Heart left ventricle (tissue), 13 donors: ENCODE results near the gene LGR5.

ENCODE experiments used
- POLR2A ChIP-seq, 2 donors: fragments of 450-650 bp; IDR thresholded peaks; one replicate each; pipeline ENCODE4 v1.6.1; 2017; ENCODE audit warnings: antibody characterized with exemption in 2 of 2, mild to moderate bottlenecking in 2 of 2, moderate library complexity in 2 of 2
- TF ChIP-seq, protein P1 (sequence below), 12 donors: fragments of 200-600 bp; sonication (generic) in 4 of 12; IDR thresholded peaks; one replicate each; pipeline versions ENCODE4 v1.5.0 to v1.8.0; 2018 to 2022; ENCODE audit warnings: antibody characterized with exemption in 12 of 12, mild to moderate bottlenecking in 5 of 12
- donor health status: ischemic (EF 13 %, LVEDD 7.1; RV severe dilation, severe dysfunction).
- donor health status: DM: no; HTN: yes; CAD: no.
- donor health status: DM: no; HTN: no; CAD: no.
- donor health status: ischemic (EF 25% LVEDD 6.9; RV normal size, moderate dysfunction).
- donor health status: ischemic (EF 25% LVEDD 5.7; RV mildly dilated, moderate dysfunction).
- donor health status: ischemic (EF 35%, LVEDD 5.7; RV mildly dilated, moderate dysfunction).
- donor health status: nonischemic (EF 11% LVEDD 7.7; RV severe dilation, severe dysfunction).
- donor health status: DM: yes; HTN: yes; CAD: no.
- donor health status: PGD.
- donor health status: ischemic (EF 29% LVEDD 5.4; RV normal size, mild dysfunction).
- donor health status: nonischemic (EF 23%, LVEDD 6.1; RV moderate dilation, normal function).

DNA sequence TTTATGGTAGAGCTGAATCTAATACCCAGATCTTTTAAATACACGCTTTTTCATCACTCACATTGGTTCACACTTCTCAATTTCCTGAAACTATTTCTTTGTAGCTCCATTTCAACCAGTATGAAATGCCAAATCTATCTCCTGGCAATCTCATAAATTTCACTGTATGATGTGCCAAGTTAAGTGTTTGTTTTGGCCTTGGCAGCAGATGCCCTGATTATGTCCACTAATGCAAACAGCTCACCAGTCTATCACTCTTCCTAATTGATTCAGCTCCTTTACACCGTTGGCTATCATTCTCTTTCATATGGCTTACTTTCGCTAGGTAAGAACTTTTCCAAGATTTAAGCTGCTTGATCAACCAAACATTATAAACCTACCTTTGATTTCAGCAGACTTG lies 165.4 kb downstream of the LGR5 start:
- TF ChIP-seq, protein P1, sequence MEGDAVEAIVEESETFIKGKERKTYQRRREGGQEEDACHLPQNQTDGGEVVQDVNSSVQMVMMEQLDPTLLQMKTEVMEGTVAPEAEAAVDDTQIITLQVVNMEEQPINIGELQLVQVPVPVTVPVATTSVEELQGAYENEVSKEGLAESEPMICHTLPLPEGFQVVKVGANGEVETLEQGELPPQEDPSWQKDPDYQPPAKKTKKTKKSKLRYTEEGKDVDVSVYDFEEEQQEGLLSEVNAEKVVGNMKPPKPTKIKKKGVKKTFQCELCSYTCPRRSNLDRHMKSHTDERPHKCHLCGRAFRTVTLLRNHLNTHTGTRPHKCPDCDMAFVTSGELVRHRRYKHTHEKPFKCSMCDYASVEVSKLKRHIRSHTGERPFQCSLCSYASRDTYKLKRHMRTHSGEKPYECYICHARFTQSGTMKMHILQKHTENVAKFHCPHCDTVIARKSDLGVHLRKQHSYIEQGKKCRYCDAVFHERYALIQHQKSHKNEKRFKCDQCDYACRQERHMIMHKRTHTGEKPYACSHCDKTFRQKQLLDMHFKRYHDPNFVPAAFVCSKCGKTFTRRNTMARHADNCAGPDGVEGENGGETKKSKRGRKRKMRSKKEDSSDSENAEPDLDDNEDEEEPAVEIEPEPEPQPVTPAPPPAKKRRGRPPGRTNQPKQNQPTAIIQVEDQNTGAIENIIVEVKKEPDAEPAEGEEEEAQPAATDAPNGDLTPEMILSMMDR (IDR thresholded peaks at IDR 0.05): no peak
- TF ChIP-seq POLR2A (IDR thresholded peaks at IDR 0.05): no peak
